ENCODE measurements around the gene ZBTB5. TPM values are rescaled to one million over a fixed set of nuclear protein-coding genes. Genes with fewer than 3 reads are reported as not detected.

Gene ZBTB5
- total and polyA plus RNA-seq, 2 of the 13 experiments (the other 11 are each of a cell fraction or from before 2014, with no cell fraction given): 12.5 to 20.5 TPM

GRCh38 chr9:37466037-37466709 lies 923 bp upstream of the ZBTB5 start (continued):
- TF ChIP-seq ZBTB21 (CRISPR knock-in tag; IDR thresholded peaks at IDR 0.05) (no peak), ZNF281 (CRISPR knock-in tag; IDR thresholded peaks at IDR 0.05; ENCODE audit: borderline replicate concordance) (no peak), ZNF672 (CRISPR knock-in tag; IDR thresholded peaks at IDR 0.05) (no peak), NFRKB (IDR thresholded peaks at IDR 0.05) (no peak), ZMAT5 (CRISPR knock-in tag; IDR thresholded peaks at IDR 0.05; ENCODE audit: borderline replicate concordance, low read depth) (no peak), ZNF142 (CRISPR knock-in tag; IDR thresholded peaks at IDR 0.05) (no peak), ZNF816 (CRISPR knock-in tag; IDR thresholded peaks at IDR 0.05; ENCODE audit: borderline replicate concordance) (peak; percentile 34; the same call in 1 of the 2 replicates), ZBTB4 (CRISPR knock-in tag; IDR thresholded peaks at IDR 0.05; ENCODE audit: borderline replicate concordance) (no peak), ZNF18 (CRISPR knock-in tag; IDR thresholded peaks at IDR 0.05; ENCODE audit: insufficient replicate concordance) (peak; percentile 52), SATB2 (CRISPR knock-in tag; IDR thresholded peaks at IDR 0.05) (no peak), EEA1 (CRISPR knock-in tag; IDR thresholded peaks at IDR 0.05; ENCODE audit: borderline replicate concordance) (no peak), NR1H2 (CRISPR knock-in tag; IDR thresholded peaks at IDR 0.05; ENCODE audit: borderline replicate concordance, low read depth) (no peak), GABPA (IDR thresholded peaks at IDR 0.05; ENCODE audit: low read depth, low read length) (no peak), GABPA (CRISPR knock-in tag; IDR thresholded peaks at IDR 0.05; ENCODE audit: low read depth) (no peak)

Data from HepG2 (cell line).